DMS79 treated with DMSO at 0.1 percent for 48 hours (cell line): Measurements from ENCODE around the gene ARID4B.
"Not testable (repeated sequence)": the region's sequence is repeated elsewhere in the genome, so short reads cannot be mapped to it uniquely, and the experiment has no call there.

Experiments
- DNase-seq: peaks from one replicate; lab custom pipeline; 2025; lab: John Stamatoyannopoulos, UW

ARID4B gene

GRCh38 chr1:235270625-235271024, 57.4 kb downstream of the ARID4B start:
- DNase-seq = no peak

- DNase-seq = not testable (repeated sequence)
Measured at GRCh38 chr1:235269990-235270389, 58.0 kb downstream of the ARID4B start.

- no peak for DNase-seq
Measured at GRCh38 chr1:235268379-235269125, 59.4 kb downstream of the ARID4B start.

- no peak for DNase-seq
Measured at GRCh38 chr1:235266967-235267366, 61.0 kb downstream of the ARID4B start.

GRCh38 chr1:235266325-235266724, 61.7 kb downstream of the ARID4B start:
- DNase-seq = no peak

- no peak for DNase-seq
Measured at GRCh38 chr1:235265900-235266299, 62.1 kb downstream of the ARID4B start.

- DNase-seq = no peak
Measured at GRCh38 chr1:235264327-235264726, 63.7 kb downstream of the ARID4B start.

- DNase-seq = no peak
Measured at GRCh38 chr1:235262539-235262938, 65.4 kb downstream of the ARID4B start.

GRCh38 chr1:235261243-235261642, 66.7 kb downstream of the ARID4B start:
- DNase-seq = no peak

- DNase-seq = no peak
Measured at GRCh38 chr1:235259133-235259778, 68.7 kb downstream of the ARID4B start.

- DNase-seq = not testable (repeated sequence)
Measured at GRCh38 chr1:235258068-235258467, 69.9 kb downstream of the ARID4B start.

GRCh38 chr1:235254721-235255120, 73.3 kb downstream of the ARID4B start:
- no peak for DNase-seq

- peak; percentile 29 for DNase-seq
Measured at GRCh38 chr1:235253219-235253962, 74.6 kb downstream of the ARID4B start.

GRCh38 chr1:235250430-235250829, 77.5 kb downstream of the ARID4B start:
- no peak for DNase-seq

- DNase-seq = no peak
Measured at GRCh38 chr1:235246022-235246948, 81.7 kb downstream of the ARID4B start.

GRCh38 chr1:235244974-235245592, 82.9 kb downstream of the ARID4B start:
- no peak for DNase-seq

- no peak for DNase-seq
Measured at GRCh38 chr1:235240960-235241359, 87.0 kb downstream of the ARID4B start.

GRCh38 chr1:235239851-235240250, 88.1 kb downstream of the ARID4B start:
- no peak for DNase-seq

GRCh38 chr1:235238558-235238957, 89.4 kb downstream of the ARID4B start:
- no peak for DNase-seq

- no peak for DNase-seq
Measured at GRCh38 chr1:235236128-235236527, 91.9 kb downstream of the ARID4B start.

- DNase-seq = no peak
Measured at GRCh38 chr1:235229868-235230267, 98.1 kb downstream of the ARID4B start.
